Stimulated activated CD4-positive, alpha-beta T cell treated with anti-CD3 and anti-CD28 coated beads, Interleukin-4, amount 100 ng/mL, for 4 hours (primary cell): ENCODE results near the gene RILP.

Experiments
- DNase-seq, 2 experiments: peaks; one replicate each; pipeline ENCODE4 v3.0.0-alpha.2; 2020

RILP gene

DNA sequence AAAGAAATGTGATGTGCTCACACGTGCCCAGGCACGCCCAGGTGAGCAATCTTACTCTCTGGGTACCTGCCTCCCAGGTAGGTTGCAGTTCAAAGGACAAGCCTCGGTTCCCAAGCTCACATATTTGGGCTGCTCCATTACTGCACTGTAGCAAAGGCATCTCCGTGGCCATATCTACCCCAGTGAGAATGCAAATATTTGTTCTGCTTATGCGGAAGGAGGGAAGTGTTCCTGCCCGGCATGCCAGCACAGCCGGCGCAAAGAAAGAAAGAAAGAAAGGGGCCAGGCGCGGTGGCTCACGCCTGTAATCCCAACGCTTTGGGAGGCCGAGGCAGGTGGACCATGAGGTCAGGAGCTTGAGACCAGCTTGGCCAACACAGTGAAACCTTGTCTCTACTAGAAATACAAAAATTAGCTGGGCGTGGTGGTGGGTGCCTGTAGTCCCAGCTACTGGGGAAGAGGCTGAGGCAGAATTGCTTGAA, 51.8 kb downstream of the RILP start:
- DNase-seq: no peak
